PFSK-1 (cell line): Measurements from ENCODE around the gene ZNF212.

Experiments
- POLR2AphosphoS5 ChIP-seq: IDR thresholded peaks from 2 replicates; pipeline ENCODE4 v1.6.1; 2012; ENCODE audit warnings: low read depth, mild to moderate bottlenecking, control low read depth, low read length, moderate library complexity
- TF ChIP-seq, protein P1 (sequence below), 2 experiments: IDR thresholded peaks; 2 replicates each; pipeline versions ENCODE4 v1.6.1 to v1.8.0; 2011 to 2012; ENCODE audit warnings: low read depth in 2 of 2, low read length in 2 of 2, control low read depth in 1 of 2, inconsistent platforms in 1 of 2, mild to moderate bottlenecking in 1 of 2, moderate library complexity in 1 of 2; ENCODE audit not compliant: insufficient read depth in 1 of 2

DNA sequence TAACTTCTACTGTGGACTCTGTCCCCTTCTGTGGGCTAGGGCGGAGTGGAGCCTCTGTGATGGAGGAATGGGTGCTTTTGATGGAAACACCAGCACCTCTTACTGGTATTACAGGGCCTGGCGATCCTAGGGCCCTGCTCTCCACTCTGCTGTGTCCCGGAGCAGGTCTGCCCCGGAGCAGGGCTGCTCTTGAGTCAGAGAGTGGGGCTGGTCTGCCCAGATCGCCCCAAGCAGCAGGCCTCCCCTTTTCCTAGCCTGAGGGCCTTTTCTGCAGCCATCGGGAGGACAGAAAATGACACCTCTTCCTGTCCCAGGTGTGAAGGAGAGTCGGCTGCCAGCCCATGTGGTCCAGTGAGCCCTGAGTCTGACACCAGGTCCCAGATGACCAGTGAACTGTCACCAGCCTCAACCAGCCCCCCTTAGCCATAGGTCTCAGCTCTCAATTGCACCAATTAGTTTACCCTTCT is 42.7 kb upstream of the ZNF212 start:
- TF ChIP-seq, protein P1, sequence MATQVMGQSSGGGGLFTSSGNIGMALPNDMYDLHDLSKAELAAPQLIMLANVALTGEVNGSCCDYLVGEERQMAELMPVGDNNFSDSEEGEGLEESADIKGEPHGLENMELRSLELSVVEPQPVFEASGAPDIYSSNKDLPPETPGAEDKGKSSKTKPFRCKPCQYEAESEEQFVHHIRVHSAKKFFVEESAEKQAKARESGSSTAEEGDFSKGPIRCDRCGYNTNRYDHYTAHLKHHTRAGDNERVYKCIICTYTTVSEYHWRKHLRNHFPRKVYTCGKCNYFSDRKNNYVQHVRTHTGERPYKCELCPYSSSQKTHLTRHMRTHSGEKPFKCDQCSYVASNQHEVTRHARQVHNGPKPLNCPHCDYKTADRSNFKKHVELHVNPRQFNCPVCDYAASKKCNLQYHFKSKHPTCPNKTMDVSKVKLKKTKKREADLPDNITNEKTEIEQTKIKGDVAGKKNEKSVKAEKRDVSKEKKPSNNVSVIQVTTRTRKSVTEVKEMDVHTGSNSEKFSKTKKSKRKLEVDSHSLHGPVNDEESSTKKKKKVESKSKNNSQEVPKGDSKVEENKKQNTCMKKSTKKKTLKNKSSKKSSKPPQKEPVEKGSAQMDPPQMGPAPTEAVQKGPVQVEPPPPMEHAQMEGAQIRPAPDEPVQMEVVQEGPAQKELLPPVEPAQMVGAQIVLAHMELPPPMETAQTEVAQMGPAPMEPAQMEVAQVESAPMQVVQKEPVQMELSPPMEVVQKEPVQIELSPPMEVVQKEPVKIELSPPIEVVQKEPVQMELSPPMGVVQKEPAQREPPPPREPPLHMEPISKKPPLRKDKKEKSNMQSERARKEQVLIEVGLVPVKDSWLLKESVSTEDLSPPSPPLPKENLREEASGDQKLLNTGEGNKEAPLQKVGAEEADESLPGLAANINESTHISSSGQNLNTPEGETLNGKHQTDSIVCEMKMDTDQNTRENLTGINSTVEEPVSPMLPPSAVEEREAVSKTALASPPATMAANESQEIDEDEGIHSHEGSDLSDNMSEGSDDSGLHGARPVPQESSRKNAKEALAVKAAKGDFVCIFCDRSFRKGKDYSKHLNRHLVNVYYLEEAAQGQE (IDR thresholded peaks at IDR 0.05; ENCODE audit: insufficient read depth in 1 of 2, low read depth in 2 of 2, low read length in 2 of 2): no peak
- no peak for TF ChIP-seq POLR2AphosphoS5
